ENCODE results near the gene TFF1. TPM values are rescaled to one million over a fixed set of nuclear protein-coding genes. Genes with fewer than 3 reads are reported as not detected.

TFF1 gene
- total RNA-seq, 1 experiment from 2014 or later = 111 TPM

- H3K9me2 ChIP-seq (replicated peaks; ENCODE audit: low read length) = no peaks in the 10 kb centered on the region
- no peaks in the 10 kb centered on the region for H3K79me2 ChIP-seq (ENCODE audit: low read length)
- H3K9ac ChIP-seq (ENCODE audit: low read length) = no peak overlapping the region
- H3K27ac ChIP-seq (ENCODE audit: low read length) = no peak overlapping the region
- ATAC-seq (no peak), DNase-seq (no peak)
- no peaks in the 10 kb centered on the region for H3K27me3 ChIP-seq (ENCODE audit: low read length)
- CTCF ChIA-PET = no interaction called here
- H3F3A ChIP-seq (ENCODE audit: low read length, unreplicated experiment) = no peaks in the 10 kb centered on the region
- H3K36me3 ChIP-seq (ENCODE audit: low read depth, low read length) = no peaks in the 10 kb centered on the region
- no peaks in the 10 kb centered on the region for H3K9me3 ChIP-seq (ENCODE audit: low read length)
- H3K4me1 ChIP-seq (ENCODE audit: insufficient read depth, low read length) = peaks cover 17% of the 10 kb centered on the region
- H3K4me2 ChIP-seq (ENCODE audit: low read length) = no peak overlapping the region
- intact Hi-C loops (cut with micrococcal nuclease) = no loop called here
- no TSS peak for BruUV-seq (replicated peaks)
- H4K20me1 ChIP-seq (ENCODE audit: low read length) = no peaks in the 10 kb centered on the region
- no peak for TF ChIP-seq EZH2phosphoT487 (IDR thresholded peaks at IDR 0.05; ENCODE audit: borderline replicate concordance, low read length)
- TF ChIP-seq, protein P1, sequence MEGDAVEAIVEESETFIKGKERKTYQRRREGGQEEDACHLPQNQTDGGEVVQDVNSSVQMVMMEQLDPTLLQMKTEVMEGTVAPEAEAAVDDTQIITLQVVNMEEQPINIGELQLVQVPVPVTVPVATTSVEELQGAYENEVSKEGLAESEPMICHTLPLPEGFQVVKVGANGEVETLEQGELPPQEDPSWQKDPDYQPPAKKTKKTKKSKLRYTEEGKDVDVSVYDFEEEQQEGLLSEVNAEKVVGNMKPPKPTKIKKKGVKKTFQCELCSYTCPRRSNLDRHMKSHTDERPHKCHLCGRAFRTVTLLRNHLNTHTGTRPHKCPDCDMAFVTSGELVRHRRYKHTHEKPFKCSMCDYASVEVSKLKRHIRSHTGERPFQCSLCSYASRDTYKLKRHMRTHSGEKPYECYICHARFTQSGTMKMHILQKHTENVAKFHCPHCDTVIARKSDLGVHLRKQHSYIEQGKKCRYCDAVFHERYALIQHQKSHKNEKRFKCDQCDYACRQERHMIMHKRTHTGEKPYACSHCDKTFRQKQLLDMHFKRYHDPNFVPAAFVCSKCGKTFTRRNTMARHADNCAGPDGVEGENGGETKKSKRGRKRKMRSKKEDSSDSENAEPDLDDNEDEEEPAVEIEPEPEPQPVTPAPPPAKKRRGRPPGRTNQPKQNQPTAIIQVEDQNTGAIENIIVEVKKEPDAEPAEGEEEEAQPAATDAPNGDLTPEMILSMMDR (conservative IDR thresholded peaks at IDR 0.05; ENCODE audit: low read depth, low read length) = no peak
- H2AFZ ChIP-seq (ENCODE audit: low read length) = no peak overlapping the region
- POLR2A ChIA-PET (ENCODE audit: unreplicated experiment) = interaction anchor here (0.7 kb wide), 1 partner anchor 113 kb away, joined by 4 read pairs; no protein-coding TSS in a partner anchor
- no peak overlapping the region for H3K4me3 ChIP-seq (ENCODE audit: low read length)
Observed at GRCh38 chr21:42405064-42406013, 39.0 kb upstream of the TFF1 start.

- Histone ChIP-seq H3K4me3 (ENCODE audit: low read length) (no peak overlapping the region), H3K36me3 (ENCODE audit: low read depth, low read length) (no peaks in the 10 kb centered on the region), H3K9ac (ENCODE audit: low read length) (no peak overlapping the region), H3F3A (ENCODE audit: low read length, unreplicated experiment) (no peaks in the 10 kb centered on the region), H4K20me1 (ENCODE audit: low read length) (no peaks in the 10 kb centered on the region), H3K79me2 (ENCODE audit: low read length) (no peaks in the 10 kb centered on the region), H3K9me2 (replicated peaks; ENCODE audit: low read length) (no peaks in the 10 kb centered on the region), H3K9me3 (ENCODE audit: low read length) (no peaks in the 10 kb centered on the region), H2AFZ (ENCODE audit: low read length) (no peak overlapping the region), H3K4me2 (ENCODE audit: low read length) (no peak overlapping the region), H3K27me3 (ENCODE audit: low read length) (no peaks in the 10 kb centered on the region), H3K27ac (ENCODE audit: low read length) (peak overlapping the region; percentile 60; the same call in 1 of the 2 replicates), H3K4me1 (ENCODE audit: insufficient read depth, low read length) (peaks cover 19% of the 10 kb centered on the region)
- CTCF ChIA-PET = no interaction called here
- intact Hi-C loops (cut with micrococcal nuclease) = loop anchor here (5.0 kb wide), 1 partner anchor 113 kb away; no protein-coding TSS in a partner anchor
- TF ChIP-seq, protein P1 (conservative IDR thresholded peaks at IDR 0.05; ENCODE audit: low read depth, low read length) = no peak
- TF ChIP-seq EZH2 (IDR thresholded peaks at IDR 0.05; ENCODE audit: low read length, unreplicated experiment) = no peak
- no peak for TF ChIP-seq EZH2phosphoT487 (IDR thresholded peaks at IDR 0.05; ENCODE audit: borderline replicate concordance, low read length)
- POLR2A ChIA-PET (ENCODE audit: unreplicated experiment) = interaction anchor here (0.5 kb wide), 1 partner anchor 17 kb away, joined by 5 read pairs; no protein-coding TSS in a partner anchor
- DNase-seq = no peak
- BruUV-seq (replicated peaks) = no TSS peak
- ATAC-seq = no peak
Observed at GRCh38 chr21:42404539-42404938, 38.2 kb upstream of the TFF1 start.

Measured in PC-3 (cell line).